Measurements from ENCODE around the gene ASNSD1. TPM values are rescaled to one million over a fixed set of nuclear protein-coding genes. Genes with fewer than 3 reads are reported as not detected.
"Not testable (repeated sequence)": the region's sequence is repeated elsewhere in the genome, so short reads cannot be mapped to it uniquely, and the experiment has no call there.

Gene ASNSD1
- polyA plus RNA-seq, 1 of the 3 experiments (the other 2 are of a cell fraction): 15.5 TPM

GRCh38 chr2:189685540-189686229, 24.4 kb downstream of the ASNSD1 start:
- no peak overlapping the region for H3K4me2 ChIP-seq
- H3K9ac ChIP-seq: no peak overlapping the region
- no peak overlapping the region for H2AFZ ChIP-seq (ENCODE audit: low read depth)
- WGBS (ENCODE audit: low lambda C conversion rate): 89% methylated on average over 2 of the region's 2 CpGs
- no peak for DNase-seq
- no peaks in the 10 kb centered on the region for H4K20me1 ChIP-seq (ENCODE audit: insufficient read depth)
- H3K4me1 ChIP-seq (ENCODE audit: control insufficient read depth in 1 of 2, insufficient read depth in 2 of 2, low read depth in 1 of 2, low read length in 1 of 2): peaks cover 4 to 6% of the 10 kb centered on the region in 2 experiments; a peak in 2 of 4 replicates
- TF ChIP-seq, protein P1, sequence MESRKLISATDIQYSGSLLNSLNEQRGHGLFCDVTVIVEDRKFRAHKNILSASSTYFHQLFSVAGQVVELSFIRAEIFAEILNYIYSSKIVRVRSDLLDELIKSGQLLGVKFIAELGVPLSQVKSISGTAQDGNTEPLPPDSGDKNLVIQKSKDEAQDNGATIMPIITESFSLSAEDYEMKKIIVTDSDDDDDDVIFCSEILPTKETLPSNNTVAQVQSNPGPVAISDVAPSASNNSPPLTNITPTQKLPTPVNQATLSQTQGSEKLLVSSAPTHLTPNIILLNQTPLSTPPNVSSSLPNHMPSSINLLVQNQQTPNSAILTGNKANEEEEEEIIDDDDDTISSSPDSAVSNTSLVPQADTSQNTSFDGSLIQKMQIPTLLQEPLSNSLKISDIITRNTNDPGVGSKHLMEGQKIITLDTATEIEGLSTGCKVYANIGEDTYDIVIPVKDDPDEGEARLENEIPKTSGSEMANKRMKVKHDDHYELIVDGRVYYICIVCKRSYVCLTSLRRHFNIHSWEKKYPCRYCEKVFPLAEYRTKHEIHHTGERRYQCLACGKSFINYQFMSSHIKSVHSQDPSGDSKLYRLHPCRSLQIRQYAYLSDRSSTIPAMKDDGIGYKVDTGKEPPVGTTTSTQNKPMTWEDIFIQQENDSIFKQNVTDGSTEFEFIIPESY (IDR thresholded peaks at IDR 0.05; ENCODE audit: borderline replicate concordance, low read depth): no peak
- TF ChIP-seq NFIC (IDR thresholded peaks at IDR 0.05; ENCODE audit: borderline replicate concordance): peak; percentile 46; the same call in 1 of the 2 replicates
- peak; percentile 12; the same call in 1 of the 2 replicates for TF ChIP-seq TCF12 (IDR thresholded peaks at IDR 0.05)
- H3F3A ChIP-seq (replicated peaks; ENCODE audit: insufficient read depth): no peaks in the 10 kb centered on the region
- H3K36me3 ChIP-seq (replicated peaks in 1 of 2; ENCODE audit: control insufficient read depth in 1 of 2, insufficient read depth in 2 of 2, low read length in 1 of 2): peaks cover 0 to 6% of the 10 kb centered on the region in 2 experiments
- H3K27ac ChIP-seq (ENCODE audit: low read depth in 2 of 2, low read length in 1 of 2): no peak overlapping the region
- H3K79me2 ChIP-seq (ENCODE audit: insufficient read depth): no peaks in the 10 kb centered on the region; the same call in 1 of the 2 replicates
- H3K9me2 ChIP-seq: no peaks in the 10 kb centered on the region
- no peaks in the 10 kb centered on the region for H3K27me3 ChIP-seq (ENCODE audit: insufficient read depth)
- ChIA-PET CTCF (interaction anchor here (1.4 to 2.3 kb wide), 2 partner anchors 16 to 25 kb away, joined by 3 to 8 read pairs; no protein-coding TSS in a partner anchor), POLR2A (no interaction called here)
- no peaks in the 10 kb centered on the region for H3K9me3 ChIP-seq
- no peak overlapping the region for H3K4me3 ChIP-seq (ENCODE audit: low read depth in 2 of 2, low read length in 1 of 2)

GRCh38 chr2:189687796-189688195, 26.5 kb downstream of the ASNSD1 start:
- H3K4me3 ChIP-seq (ENCODE audit: low read depth in 2 of 2, low read length in 1 of 2); DNase-seq; H3K4me1 ChIP-seq (ENCODE audit: control insufficient read depth in 1 of 2, insufficient read depth in 2 of 2, low read depth in 1 of 2, low read length in 1 of 2); H3K79me2 ChIP-seq (ENCODE audit: insufficient read depth); H3F3A ChIP-seq (replicated peaks; ENCODE audit: insufficient read depth); POLR2A ChIA-PET; H4K20me1 ChIP-seq (ENCODE audit: insufficient read depth); H3K27me3 ChIP-seq (ENCODE audit: insufficient read depth); H3K9ac ChIP-seq; H3K36me3 ChIP-seq (replicated peaks in 1 of 2; ENCODE audit: control insufficient read depth in 1 of 2, insufficient read depth in 2 of 2, low read length in 1 of 2); H2AFZ ChIP-seq (ENCODE audit: low read depth); H3K9me3 ChIP-seq; H3K4me2 ChIP-seq; H3K27ac ChIP-seq (ENCODE audit: low read depth in 2 of 2, low read length in 1 of 2); H3K9me2 ChIP-seq: not testable (repeated sequence)
- CTCF ChIA-PET: interaction anchor here (1.4 to 1.9 kb wide), 2 partner anchors 11 to 27 kb away, joined by 3 to 8 read pairs; no protein-coding TSS in a partner anchor
- WGBS (ENCODE audit: low lambda C conversion rate): 61% methylated on average over 1 of the region's 1 CpG

DNA sequence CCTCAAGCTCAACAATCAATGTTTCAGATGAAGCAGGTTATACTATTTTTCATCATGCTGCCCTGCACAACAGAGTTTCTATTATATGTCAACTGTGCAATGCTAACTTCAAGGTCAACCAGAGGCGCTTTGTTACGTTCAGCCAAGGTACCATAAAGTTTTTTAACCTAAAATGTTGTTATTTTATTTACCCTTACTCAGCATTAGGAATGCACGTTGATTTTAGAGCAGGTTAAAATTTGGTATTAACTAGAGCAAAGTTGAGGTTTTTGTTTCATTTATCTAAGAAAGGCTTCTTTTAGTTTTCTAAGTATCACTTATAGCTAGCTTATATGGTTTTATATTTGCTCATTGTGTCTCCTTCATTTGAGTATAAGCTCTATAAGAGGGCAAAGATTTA, 35.0 kb downstream of the ASNSD1 start:
- Histone ChIP-seq H3K4me1 (ENCODE audit: control insufficient read depth in 1 of 2, insufficient read depth in 2 of 2, low read depth in 1 of 2, low read length in 1 of 2) (no peaks in the 10 kb centered on the region), H3F3A (replicated peaks; ENCODE audit: insufficient read depth) (peaks cover 3% of the 10 kb centered on the region), H3K9me3 (no peaks in the 10 kb centered on the region), H3K9ac (no peak overlapping the region), H3K79me2 (ENCODE audit: insufficient read depth) (no peaks in the 10 kb centered on the region), H3K4me2 (no peak overlapping the region), H3K27me3 (ENCODE audit: insufficient read depth) (no peaks in the 10 kb centered on the region), H2AFZ (ENCODE audit: low read depth) (0 out of 2 replicates have a peak overlapping the region, but pooled peaks have one; percentile 27), H3K36me3 (replicated peaks in 1 of 2; ENCODE audit: control insufficient read depth in 1 of 2, insufficient read depth in 2 of 2, low read length in 1 of 2) (peaks cover 0 to 8% of the 10 kb centered on the region in 2 experiments), H3K9me2 (no peaks in the 10 kb centered on the region), H3K4me3 (ENCODE audit: low read depth in 2 of 2, low read length in 1 of 2) (no peak overlapping the region), H4K20me1 (ENCODE audit: insufficient read depth) (no peaks in the 10 kb centered on the region), H3K27ac (ENCODE audit: low read depth in 2 of 2, low read length in 1 of 2) (no peak overlapping the region)
- DNase-seq: no peak
- CTCF ChIA-PET: interaction anchor here (0.6 to 5.2 kb wide), 8 partner anchors 7 to 66 kb away, joined by 3 to 60 read pairs (median 4); partner anchors contain the start of genes ANKAR, ASNSD1 and OSGEPL1
- WGBS (ENCODE audit: low lambda C conversion rate): 80% methylated on average over 3 of the region's 3 CpGs
- POLR2A ChIA-PET: no interaction called here
- TF ChIP-seq CTCF (IDR thresholded peaks at IDR 0.05): no peak
- TF ChIP-seq NRF1 (IDR thresholded peaks at IDR 0.05; ENCODE audit: low read depth, low read length): no peak
- no peak for TF ChIP-seq TCF12 (IDR thresholded peaks at IDR 0.05)
- TF ChIP-seq, protein P2, sequence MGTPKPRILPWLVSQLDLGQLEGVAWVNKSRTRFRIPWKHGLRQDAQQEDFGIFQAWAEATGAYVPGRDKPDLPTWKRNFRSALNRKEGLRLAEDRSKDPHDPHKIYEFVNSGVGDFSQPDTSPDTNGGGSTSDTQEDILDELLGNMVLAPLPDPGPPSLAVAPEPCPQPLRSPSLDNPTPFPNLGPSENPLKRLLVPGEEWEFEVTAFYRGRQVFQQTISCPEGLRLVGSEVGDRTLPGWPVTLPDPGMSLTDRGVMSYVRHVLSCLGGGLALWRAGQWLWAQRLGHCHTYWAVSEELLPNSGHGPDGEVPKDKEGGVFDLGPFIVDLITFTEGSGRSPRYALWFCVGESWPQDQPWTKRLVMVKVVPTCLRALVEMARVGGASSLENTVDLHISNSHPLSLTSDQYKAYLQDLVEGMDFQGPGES (IDR thresholded peaks at IDR 0.05; ENCODE audit: low read depth, low read length): no peak
- no peak for TF ChIP-seq REST (IDR thresholded peaks at IDR 0.05; ENCODE audit: low read depth, low read length)
- TF ChIP-seq EP300 (IDR thresholded peaks at IDR 0.05; ENCODE audit: borderline replicate concordance in 1 of 2, low read depth in 1 of 2, low read length in 1 of 2): no peak
